ENCODE data around the gene TEC.

Gene TEC

DNA sequence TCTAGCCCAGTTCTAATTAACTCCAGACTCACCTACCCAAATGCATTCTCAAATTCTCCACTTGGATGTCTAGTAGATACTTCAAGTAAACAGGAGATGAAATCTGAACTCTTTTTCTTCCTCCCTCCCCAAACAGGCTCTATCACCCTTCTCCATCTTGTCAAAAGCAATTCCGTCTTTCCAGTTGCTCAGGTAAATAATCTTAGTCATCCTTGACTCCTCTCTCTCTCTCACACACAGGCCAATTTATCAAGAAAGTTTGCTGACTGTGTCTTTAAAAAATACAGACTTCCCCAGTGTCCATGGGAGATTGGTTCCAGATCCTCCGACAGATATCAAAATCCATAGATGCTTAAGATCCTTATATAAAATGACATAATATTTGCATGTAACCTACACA, 148.5 kb downstream of the TEC start:
- no peak overlapping the region for H3K27ac ChIP-seq
- no peak for TF ChIP-seq ZFX (IDR thresholded peaks at IDR 0.05; ENCODE audit: borderline replicate concordance)
- TF ChIP-seq, protein P1, sequence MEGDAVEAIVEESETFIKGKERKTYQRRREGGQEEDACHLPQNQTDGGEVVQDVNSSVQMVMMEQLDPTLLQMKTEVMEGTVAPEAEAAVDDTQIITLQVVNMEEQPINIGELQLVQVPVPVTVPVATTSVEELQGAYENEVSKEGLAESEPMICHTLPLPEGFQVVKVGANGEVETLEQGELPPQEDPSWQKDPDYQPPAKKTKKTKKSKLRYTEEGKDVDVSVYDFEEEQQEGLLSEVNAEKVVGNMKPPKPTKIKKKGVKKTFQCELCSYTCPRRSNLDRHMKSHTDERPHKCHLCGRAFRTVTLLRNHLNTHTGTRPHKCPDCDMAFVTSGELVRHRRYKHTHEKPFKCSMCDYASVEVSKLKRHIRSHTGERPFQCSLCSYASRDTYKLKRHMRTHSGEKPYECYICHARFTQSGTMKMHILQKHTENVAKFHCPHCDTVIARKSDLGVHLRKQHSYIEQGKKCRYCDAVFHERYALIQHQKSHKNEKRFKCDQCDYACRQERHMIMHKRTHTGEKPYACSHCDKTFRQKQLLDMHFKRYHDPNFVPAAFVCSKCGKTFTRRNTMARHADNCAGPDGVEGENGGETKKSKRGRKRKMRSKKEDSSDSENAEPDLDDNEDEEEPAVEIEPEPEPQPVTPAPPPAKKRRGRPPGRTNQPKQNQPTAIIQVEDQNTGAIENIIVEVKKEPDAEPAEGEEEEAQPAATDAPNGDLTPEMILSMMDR (IDR thresholded peaks at IDR 0.05), result no peak

GRCh38 chr4:48120132-48120531, 149.5 kb downstream of the TEC start:
- TF ChIP-seq, protein P1 (IDR thresholded peaks at IDR 0.05), result no peak
- no peak for TF ChIP-seq ZFX (IDR thresholded peaks at IDR 0.05; ENCODE audit: borderline replicate concordance)
- H3K27ac ChIP-seq, result no peak overlapping the region

DNA sequence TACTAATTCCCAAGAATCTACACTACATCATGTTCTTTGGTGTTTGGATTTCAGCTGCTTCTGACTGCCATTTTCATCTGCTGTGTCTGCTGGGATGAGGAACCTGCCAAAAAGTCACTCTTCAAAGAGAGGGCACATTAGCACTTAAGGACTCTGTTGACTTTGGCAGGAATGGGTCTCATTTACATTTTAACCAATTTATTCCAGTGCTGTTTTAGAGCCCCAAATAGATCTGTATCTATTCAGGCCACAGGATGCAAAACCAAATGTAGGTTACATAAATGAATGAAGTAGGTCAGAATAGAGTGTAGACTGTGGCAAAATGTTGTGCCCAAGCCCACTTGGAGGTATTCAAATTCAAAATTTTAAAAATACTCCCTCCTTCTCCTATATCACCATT, 150.0 kb downstream of the TEC start:
- no peak overlapping the region for H3K27ac ChIP-seq
- TF ChIP-seq, protein P1 (IDR thresholded peaks at IDR 0.05), result no peak
- TF ChIP-seq ZFX (IDR thresholded peaks at IDR 0.05; ENCODE audit: borderline replicate concordance), result no peak

- TF ChIP-seq, protein P1 (IDR thresholded peaks at IDR 0.05), result no peak
- TF ChIP-seq ZFX (IDR thresholded peaks at IDR 0.05; ENCODE audit: borderline replicate concordance), result no peak
- no peak overlapping the region for H3K27ac ChIP-seq
Measured at GRCh38 chr4:48118081-48118480, 151.6 kb downstream of the TEC start.

DNA sequence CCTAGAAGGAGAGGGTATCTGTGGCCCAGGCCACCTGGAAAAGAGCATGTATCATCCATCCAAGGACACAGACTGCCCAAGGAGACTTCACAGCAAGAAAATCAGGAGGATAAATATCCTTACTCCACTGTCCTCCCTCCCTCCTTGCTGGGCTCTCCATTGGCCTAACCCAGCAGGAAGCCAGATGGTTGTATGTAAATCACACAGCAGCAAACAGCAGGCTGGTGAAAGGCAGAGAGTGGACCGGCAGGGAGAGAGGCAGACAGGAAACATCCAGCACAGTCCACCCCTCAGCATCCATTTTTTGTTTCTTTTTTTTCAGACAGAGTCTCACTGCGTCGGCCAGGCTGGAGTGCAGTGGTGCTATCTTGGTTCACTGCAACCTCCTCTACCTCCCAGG, 153.1 kb downstream of the TEC start:
- TF ChIP-seq ZFX (IDR thresholded peaks at IDR 0.05; ENCODE audit: borderline replicate concordance), result no peak
- TF ChIP-seq, protein P1 (IDR thresholded peaks at IDR 0.05), result no peak

DNA sequence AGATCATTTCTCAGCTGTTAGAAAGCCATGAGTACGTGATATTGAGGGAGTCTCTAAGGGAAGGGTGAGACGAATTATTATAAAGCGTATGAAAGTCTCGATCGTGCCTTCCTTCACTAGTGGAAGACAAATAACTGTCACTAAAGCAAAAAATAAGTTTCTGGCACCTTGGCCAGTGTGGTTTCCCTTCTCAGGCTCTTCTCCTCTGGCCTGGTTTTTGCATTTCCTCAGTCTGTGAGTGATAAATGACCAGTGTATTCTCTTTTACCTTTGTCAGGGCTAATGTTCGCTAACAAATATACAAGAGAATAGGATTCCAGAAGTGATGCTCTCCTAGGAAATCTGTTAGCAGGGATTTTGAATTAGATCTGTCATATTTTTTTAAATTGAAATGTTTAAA, 155.2 kb downstream of the TEC start:
- H3K27ac ChIP-seq, result no peak overlapping the region
- TF ChIP-seq ZFX (IDR thresholded peaks at IDR 0.05; ENCODE audit: borderline replicate concordance), result no peak
- TF ChIP-seq, protein P1 (IDR thresholded peaks at IDR 0.05), result no peak

More for the DNA sequence above, 153.1 kb downstream of the TEC start:
- no peak overlapping the region for H3K27ac ChIP-seq

- no peak for TF ChIP-seq ZFX (IDR thresholded peaks at IDR 0.05; ENCODE audit: borderline replicate concordance)
- TF ChIP-seq, protein P1 (IDR thresholded peaks at IDR 0.05), result no peak
- no peak overlapping the region for H3K27ac ChIP-seq
Measured at GRCh38 chr4:48112017-48112667, 157.5 kb downstream of the TEC start.

Data from 22Rv1 (cell line).